Activated CD4-positive, alpha-beta T cell treated with anti-CD3 and anti-CD28 coated beads for 24 hours (primary cell): ENCODE results near the gene MOB3A.

Experiments
- DNase-seq, 2 donors: peaks; one replicate each; pipeline ENCODE4 v3.0.0-alpha.2; 2020; ENCODE audit warnings: low read depth in 2 of 2

MOB3A gene

GRCh38 chr19:2046046-2046907 lies 49.8 kb downstream of the MOB3A start:
- DNase-seq: no peak

GRCh38 chr19:2045501-2046045 lies 50.6 kb downstream of the MOB3A start:
- no peak for DNase-seq

GRCh38 chr19:2044709-2045500 lies 51.2 kb downstream of the MOB3A start:
- DNase-seq: no peak

- no peak for DNase-seq
Observed at GRCh38 chr19:2043961-2044708, 52.0 kb downstream of the MOB3A start.

GRCh38 chr19:2043251-2043641 lies 52.9 kb downstream of the MOB3A start:
- no peak for DNase-seq

- no peak for DNase-seq
Observed at GRCh38 chr19:2042485-2043250, 53.5 kb downstream of the MOB3A start.

GRCh38 chr19:2041683-2042484 lies 54.2 kb downstream of the MOB3A start:
- DNase-seq: peak; percentile 99 to 100

GRCh38 chr19:2041433-2041682 lies 54.8 kb downstream of the MOB3A start:
- no peak for DNase-seq

GRCh38 chr19:2040647-2041432 lies 55.3 kb downstream of the MOB3A start:
- no peak for DNase-seq

- no peak for DNase-seq
Observed at GRCh38 chr19:2039959-2040646, 56.0 kb downstream of the MOB3A start.

GRCh38 chr19:2039089-2039958 lies 56.8 kb downstream of the MOB3A start:
- DNase-seq: no peak

- no peak for DNase-seq
Observed at GRCh38 chr19:2038284-2039088, 57.6 kb downstream of the MOB3A start.

GRCh38 chr19:2037651-2038255 lies 58.4 kb downstream of the MOB3A start:
- DNase-seq: no peak

GRCh38 chr19:2036424-2036823 lies 59.7 kb downstream of the MOB3A start:
- DNase-seq: no peak

- no peak for DNase-seq
Observed at GRCh38 chr19:2035590-2035991, 60.5 kb downstream of the MOB3A start.

GRCh38 chr19:2034729-2035589 lies 61.2 kb downstream of the MOB3A start:
- peak; percentile 37 to 55 for DNase-seq
